Endothelial cell of umbilical vein (primary cell): ENCODE results near the gene SLF2. TPM values are rescaled to one million over a fixed set of nuclear protein-coding genes. Genes with fewer than 3 reads are reported as not detected.

ENCODE experiments used
- BruUV-seq: library from RNA; stranded (reverse); fragments of 400-500 nt; replicated peaks from 2 replicates; lab custom pipeline; 2021; lab: Mats Ljungman, UMichigan
- CTCF ChIA-PET: fragments of 300-600, 350-600 bp; sonication (Branson Sonifier 250); formaldehyde crosslinking; loops from one replicate; lab custom pipeline; 2021; ENCODE audit warnings: antibody characterized with exemption, inconsistent platforms; lab: Charles Lee
- POLR2A ChIA-PET: fragments of 300-600, 350-600 bp; sonication (Branson Sonifier 250); formaldehyde crosslinking; loops from one replicate; lab custom pipeline; 2021; ENCODE audit warnings: antibody characterized with exemption, inconsistent platforms; lab: Charles Lee
- DNase-seq: peaks from one replicate; pipeline ENCODE4 v3.0.0-alpha.2; 2011; ENCODE audit warnings: low read depth, low spot score
- FAIRE-seq: peaks from 2 replicates; lab custom pipeline; 2011; peaks lifted over from hg19 to GRCh38; lab: Jason Lieb, UNC
- H2AFZ ChIP-seq: 2 replicates; pipeline ENCODE4 v1.6.0; 2012; ENCODE audit warnings: low read depth, low read length, control low read depth, inconsistent platforms
- H3K27ac ChIP-seq: 2 replicates; pipeline ENCODE4 v1.5.1; 2011; ENCODE audit warnings: low read depth, mild to moderate bottlenecking, control low read depth, low read length, moderate library complexity; ENCODE audit not compliant: insufficient read depth
- H3K27me3 ChIP-seq, 2 experiments: 2 replicates each; pipeline versions ENCODE4 v1.6.0 to v1.6.1; 2011; ENCODE audit warnings: low read length in 2 of 2, mixed read lengths in 1 of 2; ENCODE audit not compliant: control insufficient read depth in 2 of 2, insufficient read depth in 2 of 2
- H3K36me3 ChIP-seq, 2 experiments: 2 replicates in 1 of 2; 3 replicates in 1 of 2; pipeline ENCODE4 v1.5.1; 2011; ENCODE audit warnings: low read length in 2 of 2, mild to moderate bottlenecking in 1 of 2, moderate library complexity in 1 of 2; ENCODE audit not compliant: control insufficient read depth in 2 of 2, insufficient read depth in 2 of 2; ENCODE audit errors: extremely low read depth in 1 of 2
- H3K4me1 ChIP-seq: 3 replicates; pipeline ENCODE4 v1.5.1; 2011; ENCODE audit warnings: mild to moderate bottlenecking, low read length; ENCODE audit not compliant: control insufficient read depth, insufficient read depth; ENCODE audit errors: extremely low read depth
- H3K4me2 ChIP-seq: 2 replicates; pipeline ENCODE4 v1.6.1; 2011; ENCODE audit warnings: low read length, control low read depth, mixed read lengths; ENCODE audit not compliant: insufficient read depth
- H3K4me3 ChIP-seq, 3 experiments: fragments of 200-600 bp in 1 of 3; sonication (generic), shearing (Covaris generic) in 1 of 3; replicated peaks in 1 of 3; 2 replicates each; pipeline ENCODE4 v1.5.1; 2011 to 2016; ENCODE audit warnings: control low read depth in 3 of 3, low read length in 3 of 3, mild to moderate bottlenecking in 2 of 3, inconsistent platforms in 1 of 3, low read depth in 1 of 3, moderate library complexity in 1 of 3; ENCODE audit not compliant: insufficient read depth in 1 of 3
- H3K79me2 ChIP-seq: 2 replicates; pipeline ENCODE4 v1.6.0; 2012; ENCODE audit warnings: low read length, inconsistent platforms; ENCODE audit not compliant: control insufficient read depth, insufficient read depth
- H3K9ac ChIP-seq: replicated peaks from 2 replicates; pipeline ENCODE3; 2011; ENCODE audit warnings: low read length, control low read depth; ENCODE audit not compliant: insufficient read depth; ENCODE audit errors: extremely low read depth
- H3K9me1 ChIP-seq: replicated peaks from 3 replicates; pipeline ENCODE4 v1.6.0; 2011; ENCODE audit warnings: mild to moderate bottlenecking, low read length; ENCODE audit not compliant: control insufficient read depth, insufficient read depth; ENCODE audit errors: extremely low read depth
- H3K9me3 ChIP-seq: replicated peaks from 2 replicates; pipeline ENCODE4 v1.5.1; 2012; ENCODE audit warnings: low read length, inconsistent platforms; ENCODE audit not compliant: control insufficient read depth, insufficient read depth
- H4K20me1 ChIP-seq: replicated peaks from 2 replicates; pipeline ENCODE3; 2011; ENCODE audit warnings: mild to moderate bottlenecking, low read length; ENCODE audit not compliant: control insufficient read depth, insufficient read depth; ENCODE audit errors: extremely low read depth
- CTCF ChIP-seq, 2 donors: IDR thresholded peaks; 1 replicate in 1 of 2; 2 replicates in 1 of 2; pipeline ENCODE4 v1.5.1; 2011; ENCODE audit warnings: low read length in 2 of 2, mild to moderate bottlenecking in 2 of 2, moderate library complexity in 2 of 2, control low read depth in 1 of 2, inconsistent platforms in 1 of 2, low read depth in 1 of 2; ENCODE audit not compliant: insufficient read depth in 1 of 2; ENCODE audit errors: extremely low read depth in 1 of 2
- EZH2 ChIP-seq: IDR thresholded peaks from 2 replicates; pipeline ENCODE4 v1.6.1; 2012; ENCODE audit warnings: borderline replicate concordance, low read depth, mild to moderate bottlenecking, moderate library complexity, low read length, inconsistent platforms; ENCODE audit not compliant: severe bottlenecking
- FOS ChIP-seq: IDR thresholded peaks from 2 replicates; pipeline ENCODE4 v1.6.1; 2011; ENCODE audit warnings: mild to moderate bottlenecking, low read length, moderate library complexity, borderline replicate concordance; ENCODE audit not compliant: insufficient read depth
- GATA2 ChIP-seq: IDR thresholded peaks from 2 replicates; pipeline ENCODE4 v1.7.0; 2011; ENCODE audit warnings: low read depth, mild to moderate bottlenecking, moderate library complexity, mixed read lengths, low read length; ENCODE audit not compliant: insufficient read length, insufficient read depth
- JUN ChIP-seq: IDR thresholded peaks from 2 replicates; pipeline ENCODE4 v1.6.1; 2011; ENCODE audit warnings: borderline replicate concordance, low read depth; ENCODE audit not compliant: insufficient read length, insufficient read depth
- MAX ChIP-seq: IDR thresholded peaks from 2 replicates; pipeline ENCODE4 v1.6.1; 2011; ENCODE audit not compliant: insufficient read depth, insufficient read length
- MYC ChIP-seq: IDR thresholded peaks from one replicate; pipeline ENCODE4 v1.6.1; 2011; ENCODE audit warnings: mild to moderate bottlenecking, low read depth, low read length
- POLR2A ChIP-seq: IDR thresholded peaks from 2 replicates; pipeline ENCODE4 v1.6.1; 2012; ENCODE audit warnings: low read depth, mild to moderate bottlenecking, control low read depth, low read length
- POLR2AphosphoS5 ChIP-seq: IDR thresholded peaks from 2 replicates; pipeline ENCODE4 v1.6.1; 2012; ENCODE audit warnings: low read depth, mild to moderate bottlenecking, control low read depth, low read length, moderate library complexity; ENCODE audit not compliant: insufficient read depth
- dilution Hi-C: fragments of 300-500 bp; cut with MboI; formaldehyde crosslinking; loops from one replicate; pipeline ENCODE4 v1.15.0; 2019; ENCODE audit warnings: low sequenced_read_pairs; ENCODE audit not compliant: extremely low pct_ligation_motif_present
- intact Hi-C: fragments of 100-400 bp; cut with micrococcal nuclease; formaldehyde crosslinking; loops from one replicate; pipeline ENCODE4 v1.10.0; 2022
- polyA plus RNA-seq, 4 experiments: library from polyadenylated mRNA; depleted of rRNA in 3 of 4; stranded (reverse) in 3 of 4; unstranded in 1 of 4; fragments of >200 nt; gene quantifications; 2 replicates each; pipeline versions ENCODE4 v1.2.1 to v1.2.3, GENCODE V29; 2011 to 2012; ENCODE audit warnings: missing spikeins in 1 of 4
- total RNA-seq: library from RNA; stranded (reverse); gene quantifications from 2 replicates; pipeline ENCODE4 v1.2.3, GENCODE V29; 2021

The SLF2 gene
- total and polyA plus RNA-seq, 2 donors (not counting 3 experiments of a cell fraction or from before 2014, with no cell fraction given): 7.5 to 35.5 TPM

- POLR2A ChIA-PET: no interaction called here
- no peaks in the 10 kb centered on the region for H3K9me1 ChIP-seq
- dilution Hi-C loops (no loop called here), intact Hi-C loops (no loop called here)
- no peak overlapping the region for H3K4me2 ChIP-seq
- no TSS peak for BruUV-seq
- H2AFZ ChIP-seq: no peak overlapping the region
- FAIRE-seq: no peak
- no peaks in the 10 kb centered on the region for H3K79me2 ChIP-seq
- no peaks in the 10 kb centered on the region for H3K4me1 ChIP-seq
- H3K36me3 ChIP-seq: peaks cover 20 to 35% of the 10 kb centered on the region in 2 experiments
- CTCF ChIA-PET: no interaction called here
- no peaks in the 10 kb centered on the region for H3K9me3 ChIP-seq
- no peak for TF ChIP-seq FOS
- no peak for TF ChIP-seq GATA2
- TF ChIP-seq JUN: no peak
- no peaks in the 10 kb centered on the region for H4K20me1 ChIP-seq
- DNase-seq: peak; percentile 46
- H3K9ac ChIP-seq: no peak overlapping the region
- no peak overlapping the region for H3K27ac ChIP-seq
- H3K4me3 ChIP-seq: no peak overlapping the region
- no peaks in the 10 kb centered on the region for H3K27me3 ChIP-seq
These were observed 14.5 kb downstream of the SLF2 start for GRCh38 chr10:100927266-100927665.

- Histone ChIP-seq H3K4me2 (no peak overlapping the region), H3K36me3 (peaks cover 22 to 35% of the 10 kb centered on the region in 2 experiments), H3K79me2 (no peaks in the 10 kb centered on the region), H3K4me1 (no peaks in the 10 kb centered on the region), H3K9ac (no peak overlapping the region), H3K9me1 (no peaks in the 10 kb centered on the region), H3K27ac (no peak overlapping the region), H3K4me3 (no peak overlapping the region), H4K20me1 (no peaks in the 10 kb centered on the region), H3K9me3 (no peaks in the 10 kb centered on the region), H3K27me3 (no peaks in the 10 kb centered on the region), H2AFZ (no peak overlapping the region)
- no peak for TF ChIP-seq FOS
- TF ChIP-seq MYC: no peak
- no peak for TF ChIP-seq GATA2
- no peak for TF ChIP-seq POLR2AphosphoS5
- no peak for TF ChIP-seq JUN
- TF ChIP-seq CTCF (IDR thresholded peaks at IDR 0.05; ENCODE audit: extremely low read depth in 1 of 2, insufficient read depth in 1 of 2, low read depth in 1 of 2, low read length in 2 of 2): no peak
- no peak for TF ChIP-seq EZH2
- TF ChIP-seq MAX: no peak
- TF ChIP-seq POLR2A: no peak
- ChIA-PET CTCF (no interaction called here), POLR2A (no interaction called here)
- DNase-seq: no peak
- BruUV-seq: no TSS peak
- dilution Hi-C loops: no loop called here
- intact Hi-C loops: no loop called here
- FAIRE-seq: no peak
These were observed 15.3 kb downstream of the SLF2 start for GRCh38 chr10:100928039-100928438.
